ENCODE measurements around the gene ADAD2. TPM values are rescaled to one million over a fixed set of nuclear protein-coding genes. Genes with fewer than 3 reads are reported as not detected.

The ADAD2 gene
- total and polyA plus RNA-seq, 10 of the 15 experiments (the other 5 are each of a cell fraction or from before 2014, with no cell fraction given), result 0.44 to 0.68 (median 0.51) TPM; not detected in 7

DNA sequence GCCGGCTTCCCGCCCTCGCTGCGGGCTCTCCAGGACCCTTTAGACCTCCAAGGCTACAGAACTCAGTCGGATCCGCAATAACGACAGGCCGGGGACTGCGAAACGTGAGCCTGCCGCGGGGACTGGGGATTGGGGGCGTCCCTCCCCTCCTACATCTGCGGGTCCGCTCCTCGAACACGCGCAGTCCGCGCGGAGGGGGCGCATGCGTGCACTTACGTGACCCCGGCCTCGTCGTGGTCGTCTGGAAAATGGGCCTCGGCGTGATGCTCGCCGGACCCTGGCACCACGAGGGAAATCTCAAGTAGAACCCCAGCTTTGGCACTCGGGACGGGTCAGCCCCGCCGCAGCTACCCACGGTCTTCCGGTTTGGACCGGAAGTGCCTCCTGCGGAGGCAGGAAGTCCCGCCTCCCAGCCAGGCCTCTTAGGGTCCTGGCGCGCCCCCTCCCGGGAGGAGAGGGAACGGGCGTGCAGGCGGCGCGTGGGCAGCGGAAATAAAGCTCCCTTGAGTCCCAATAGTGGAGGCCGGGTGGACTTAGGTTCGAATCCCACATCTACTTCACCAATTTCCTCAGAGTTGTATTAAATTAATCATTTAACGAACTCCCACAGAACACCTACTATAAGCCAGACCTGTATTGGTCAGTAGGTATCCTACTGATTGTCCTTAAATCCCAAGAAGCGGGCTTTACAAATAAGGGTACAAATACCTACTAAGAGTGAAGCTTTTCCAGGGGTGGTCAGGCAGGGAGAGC is 4.1 kb upstream of the ADAD2 start, which contains the start of gene TAF1C (continued):
- TF ChIP-seq MAX (IDR thresholded peaks at IDR 0.05; ENCODE audit: low read depth, low read length) (peak; percentile 66), MEF2B (IDR thresholded peaks at IDR 0.05; ENCODE audit: partially characterized antibody, poor library complexity, severe bottlenecking) (peak; percentile 75), JUND (IDR thresholded peaks at IDR 0.05; ENCODE audit: low read depth, low read length) (no peak), NKRF (conservative IDR thresholded peaks at IDR 0.05) (peak; percentile 85; the same call in 1 of the 2 replicates), IRF3 (IDR thresholded peaks at IDR 0.05) (peak; percentile 53), SMARCA5 (IDR thresholded peaks at IDR 0.05) (peak; percentile 76; the same call in 1 of the 2 replicates), SRF (IDR thresholded peaks at IDR 0.05; ENCODE audit: low read depth in 2 of 2, low read length in 2 of 2) (0 out of 4 replicates have a peak, but pooled peaks of 1 of the 2 experiments have one; percentile 55), JUNB (IDR thresholded peaks at IDR 0.05) (no peak), NFYB (IDR thresholded peaks at IDR 0.05; ENCODE audit: insufficient read depth, low read depth, low read length) (no peak), IKZF2 (IDR thresholded peaks at IDR 0.05) (peak in 1 of 2 experiments; percentile 37; a peak in 2 of 4 replicates), CHD1 (IDR thresholded peaks at IDR 0.05; ENCODE audit: low read depth, low read length) (no peak), EED (IDR thresholded peaks at IDR 0.05; ENCODE audit: low read depth) (0 out of 2 replicates have a peak, but pooled peaks have one; percentile 34), SUPT20H (IDR thresholded peaks at IDR 0.05; ENCODE audit: borderline replicate concordance, control insufficient read depth, low read depth, low read length) (no peak)
- TF ChIP-seq, protein P1, sequence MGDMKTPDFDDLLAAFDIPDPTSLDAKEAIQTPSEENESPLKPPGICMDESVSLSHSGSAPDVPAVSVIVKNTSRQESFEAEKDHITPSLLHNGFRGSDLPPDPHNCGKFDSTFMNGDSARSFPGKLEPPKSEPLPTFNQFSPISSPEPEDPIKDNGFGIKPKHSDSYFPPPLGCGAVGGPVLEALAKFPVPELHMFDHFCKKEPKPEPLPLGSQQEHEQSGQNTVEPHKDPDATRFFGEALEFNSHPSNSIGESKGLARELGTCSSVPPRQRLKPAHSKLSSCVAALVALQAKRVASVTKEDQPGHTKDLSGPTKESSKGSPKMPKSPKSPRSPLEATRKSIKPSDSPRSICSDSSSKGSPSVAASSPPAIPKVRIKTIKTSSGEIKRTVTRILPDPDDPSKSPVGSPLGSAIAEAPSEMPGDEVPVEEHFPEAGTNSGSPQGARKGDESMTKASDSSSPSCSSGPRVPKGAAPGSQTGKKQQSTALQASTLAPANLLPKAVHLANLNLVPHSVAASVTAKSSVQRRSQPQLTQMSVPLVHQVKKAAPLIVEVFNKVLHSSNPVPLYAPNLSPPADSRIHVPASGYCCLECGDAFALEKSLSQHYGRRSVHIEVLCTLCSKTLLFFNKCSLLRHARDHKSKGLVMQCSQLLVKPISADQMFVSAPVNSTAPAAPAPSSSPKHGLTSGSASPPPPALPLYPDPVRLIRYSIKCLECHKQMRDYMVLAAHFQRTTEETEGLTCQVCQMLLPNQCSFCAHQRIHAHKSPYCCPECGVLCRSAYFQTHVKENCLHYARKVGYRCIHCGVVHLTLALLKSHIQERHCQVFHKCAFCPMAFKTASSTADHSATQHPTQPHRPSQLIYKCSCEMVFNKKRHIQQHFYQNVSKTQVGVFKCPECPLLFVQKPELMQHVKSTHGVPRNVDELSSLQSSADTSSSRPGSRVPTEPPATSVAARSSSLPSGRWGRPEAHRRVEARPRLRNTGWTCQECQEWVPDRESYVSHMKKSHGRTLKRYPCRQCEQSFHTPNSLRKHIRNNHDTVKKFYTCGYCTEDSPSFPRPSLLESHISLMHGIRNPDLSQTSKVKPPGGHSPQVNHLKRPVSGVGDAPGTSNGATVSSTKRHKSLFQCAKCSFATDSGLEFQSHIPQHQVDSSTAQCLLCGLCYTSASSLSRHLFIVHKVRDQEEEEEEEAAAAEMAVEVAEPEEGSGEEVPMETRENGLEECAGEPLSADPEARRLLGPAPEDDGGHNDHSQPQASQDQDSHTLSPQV (IDR thresholded peaks at IDR 0.05), result 0 out of 2 replicates have a peak, but pooled peaks have one; percentile 48
- TF ChIP-seq, protein P2, sequence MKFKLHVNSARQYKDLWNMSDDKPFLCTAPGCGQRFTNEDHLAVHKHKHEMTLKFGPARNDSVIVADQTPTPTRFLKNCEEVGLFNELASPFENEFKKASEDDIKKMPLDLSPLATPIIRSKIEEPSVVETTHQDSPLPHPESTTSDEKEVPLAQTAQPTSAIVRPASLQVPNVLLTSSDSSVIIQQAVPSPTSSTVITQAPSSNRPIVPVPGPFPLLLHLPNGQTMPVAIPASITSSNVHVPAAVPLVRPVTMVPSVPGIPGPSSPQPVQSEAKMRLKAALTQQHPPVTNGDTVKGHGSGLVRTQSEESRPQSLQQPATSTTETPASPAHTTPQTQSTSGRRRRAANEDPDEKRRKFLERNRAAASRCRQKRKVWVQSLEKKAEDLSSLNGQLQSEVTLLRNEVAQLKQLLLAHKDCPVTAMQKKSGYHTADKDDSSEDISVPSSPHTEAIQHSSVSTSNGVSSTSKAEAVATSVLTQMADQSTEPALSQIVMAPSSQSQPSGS (IDR thresholded peaks at IDR 0.05; ENCODE audit: low read length), result no peak
- TF ChIP-seq, protein P3, sequence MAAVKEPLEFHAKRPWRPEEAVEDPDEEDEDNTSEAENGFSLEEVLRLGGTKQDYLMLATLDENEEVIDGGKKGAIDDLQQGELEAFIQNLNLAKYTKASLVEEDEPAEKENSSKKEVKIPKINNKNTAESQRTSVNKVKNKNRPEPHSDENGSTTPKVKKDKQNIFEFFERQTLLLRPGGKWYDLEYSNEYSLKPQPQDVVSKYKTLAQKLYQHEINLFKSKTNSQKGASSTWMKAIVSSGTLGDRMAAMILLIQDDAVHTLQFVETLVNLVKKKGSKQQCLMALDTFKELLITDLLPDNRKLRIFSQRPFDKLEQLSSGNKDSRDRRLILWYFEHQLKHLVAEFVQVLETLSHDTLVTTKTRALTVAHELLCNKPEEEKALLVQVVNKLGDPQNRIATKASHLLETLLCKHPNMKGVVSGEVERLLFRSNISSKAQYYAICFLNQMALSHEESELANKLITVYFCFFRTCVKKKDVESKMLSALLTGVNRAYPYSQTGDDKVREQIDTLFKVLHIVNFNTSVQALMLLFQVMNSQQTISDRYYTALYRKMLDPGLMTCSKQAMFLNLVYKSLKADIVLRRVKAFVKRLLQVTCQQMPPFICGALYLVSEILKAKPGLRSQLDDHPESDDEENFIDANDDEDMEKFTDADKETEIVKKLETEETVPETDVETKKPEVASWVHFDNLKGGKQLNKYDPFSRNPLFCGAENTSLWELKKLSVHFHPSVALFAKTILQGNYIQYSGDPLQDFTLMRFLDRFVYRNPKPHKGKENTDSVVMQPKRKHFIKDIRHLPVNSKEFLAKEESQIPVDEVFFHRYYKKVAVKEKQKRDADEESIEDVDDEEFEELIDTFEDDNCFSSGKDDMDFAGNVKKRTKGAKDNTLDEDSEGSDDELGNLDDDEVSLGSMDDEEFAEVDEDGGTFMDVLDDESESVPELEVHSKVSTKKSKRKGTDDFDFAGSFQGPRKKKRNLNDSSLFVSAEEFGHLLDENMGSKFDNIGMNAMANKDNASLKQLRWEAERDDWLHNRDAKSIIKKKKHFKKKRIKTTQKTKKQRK (IDR thresholded peaks at IDR 0.05; ENCODE audit: low read depth, low read length), result 0 out of 2 replicates have a peak, but pooled peaks have one; percentile 39

Measured in GM12878 (cell line).